AG04449 (cell line): ENCODE results near the gene ALDH16A1.

Experiments used
- CTCF ChIA-PET: fragments of 350-600 bp; formaldehyde crosslinking; extraction: SDS; loops from one replicate; lab custom pipeline; 2021; ENCODE audit warnings: antibody characterized with exemption; lab: Yijun Ruan, JAX
- POLR2A ChIA-PET: fragments of 400-600, 350-600 bp; formaldehyde crosslinking; extraction: SDS; loops from one replicate; lab custom pipeline; 2020; ENCODE audit warnings: antibody characterized with exemption, inconsistent platforms; lab: Yijun Ruan, JAX
- DNase-seq: peaks from one replicate; pipeline ENCODE4 v3.0.0-alpha.2; 2010; ENCODE audit warnings: low read depth, low spot score
- H3K4me3 ChIP-seq: 2 replicates; pipeline ENCODE4 v1.5.1; 2011; ENCODE audit warnings: low read depth, mild to moderate bottlenecking, control low read depth, low read length
- CTCF ChIP-seq: IDR thresholded peaks from one replicate; pipeline ENCODE4 v1.5.1; 2011; ENCODE audit warnings: mild to moderate bottlenecking, moderate library complexity, low read length, control low read depth, inconsistent platforms; ENCODE audit not compliant: insufficient read depth; ENCODE audit errors: missing control alignments

The ALDH16A1 gene

GRCh38 chr19:49462492-49462891 is 9.5 kb downstream of the ALDH16A1 start:
- TF ChIP-seq CTCF = no peak
- DNase-seq = no peak
- ChIA-PET POLR2A (no interaction called here), CTCF (interaction anchor here (1.7 kb wide), 1 partner anchor 14 kb away, joined by 4 read pairs; no protein-coding TSS in a partner anchor)
- H3K4me3 ChIP-seq = no peak overlapping the region

GRCh38 chr19:49463960-49464740 is 11.1 kb downstream of the ALDH16A1 start:
- no peak for TF ChIP-seq CTCF
- no peak for DNase-seq
- ChIA-PET POLR2A (no interaction called here), CTCF (interaction anchor here (1.2 to 2.8 kb wide), 2 partner anchors 9 to 106 kb away, joined by 3 to 22 read pairs; partner anchors contain the start of gene FLT3LG)
- no peak overlapping the region for H3K4me3 ChIP-seq

- no peak for DNase-seq
- no peak for TF ChIP-seq CTCF
- H3K4me3 ChIP-seq = no peak overlapping the region
- ChIA-PET POLR2A (no interaction called here), CTCF (interaction anchor here (0.9 to 2.8 kb wide), 4 partner anchors 8 to 105 kb away, joined by 3 to 22 read pairs (median 6); partner anchors contain the start of gene FLT3LG)
These were observed 12.3 kb downstream of the ALDH16A1 start for GRCh38 chr19:49465371-49465770.

- ChIA-PET POLR2A (no interaction called here), CTCF (interaction anchor here (1.5 to 1.7 kb wide), 2 partner anchors 11 to 102 kb away, joined by 3 to 5 read pairs; no protein-coding TSS in a partner anchor)
- no peak for TF ChIP-seq CTCF
These were observed 15.2 kb downstream of the ALDH16A1 start for GRCh38 chr19:49468199-49468598.

GRCh38 chr19:49468746-49469447 is 15.9 kb downstream of the ALDH16A1 start:
- no peak for DNase-seq
- POLR2A ChIA-PET = interaction anchor here (0.9 kb wide), 1 partner anchor 20 kb away, joined by 3 read pairs; no protein-coding TSS in a partner anchor
- H3K4me3 ChIP-seq = no peak overlapping the region
- CTCF ChIA-PET = interaction anchor here (1.5 to 1.7 kb wide), 2 partner anchors 10 to 101 kb away, joined by 3 to 5 read pairs; no protein-coding TSS in a partner anchor
- no peak for TF ChIP-seq CTCF

More at GRCh38 chr19:49468199-49468598, 15.2 kb downstream of the ALDH16A1 start:
- no peak overlapping the region for H3K4me3 ChIP-seq
- DNase-seq = no peak
